Measurements from ENCODE around the gene HCRTR2. TPM values are rescaled to one million over a fixed set of nuclear protein-coding genes. Genes with fewer than 3 reads are reported as not detected.

Gene HCRTR2
- not detected for total RNA-seq
- long read RNA-seq, result 0 reads

DNA sequence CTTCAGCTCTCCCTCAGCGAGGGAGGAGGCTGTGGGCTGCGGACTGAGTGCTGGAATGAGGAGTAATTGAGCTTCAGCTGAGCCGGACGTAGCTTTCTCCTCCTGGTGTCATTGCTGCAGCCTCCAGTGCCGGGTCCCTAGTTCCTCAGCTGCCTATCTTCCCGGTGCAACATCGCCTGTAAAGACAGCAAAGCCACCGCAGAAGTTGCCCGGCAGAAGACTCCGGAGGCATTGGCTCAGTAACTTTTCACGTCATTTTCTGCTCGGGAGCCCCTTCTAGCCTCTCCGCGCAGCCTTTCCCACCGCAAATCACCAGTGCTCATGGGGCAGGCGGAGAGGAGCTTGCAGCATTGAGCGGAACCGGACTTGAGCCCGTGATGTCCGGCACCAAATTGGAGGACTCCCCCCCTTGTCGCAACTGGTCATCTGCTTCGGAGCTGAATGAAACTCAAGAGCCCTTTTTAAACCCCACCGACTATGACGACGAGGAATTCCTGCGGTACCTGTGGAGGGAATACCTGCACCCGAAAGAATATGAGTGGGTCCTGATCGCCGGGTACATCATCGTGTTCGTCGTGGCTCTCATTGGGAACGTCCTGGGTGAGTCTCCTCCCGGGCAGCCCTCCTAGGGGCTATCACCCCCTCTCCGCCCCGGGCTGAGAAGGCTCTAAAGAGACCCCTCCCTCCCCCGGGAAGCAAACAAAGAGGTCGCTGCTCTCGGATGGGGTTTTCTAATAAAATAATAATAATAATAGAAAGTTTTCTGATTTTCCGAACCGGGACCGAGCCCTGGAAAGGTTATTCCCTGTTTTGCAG, at the start of gene HCRTR2:
Gene HCRTR2, plus strand, starts transcription at position 305 of the 816 bp plus-strand sequence. Its CDS starts 73 bp downstream, at position 378.
- no peak within 1 kb of the TSS for H3K27ac ChIP-seq
- intact Hi-C loops (cut with DNase I), result no loop called here
- H3K36me3 ChIP-seq, result no peaks in the 10 kb centered on the region
- DNase-seq, result no peak
- TF ChIP-seq, protein P1, sequence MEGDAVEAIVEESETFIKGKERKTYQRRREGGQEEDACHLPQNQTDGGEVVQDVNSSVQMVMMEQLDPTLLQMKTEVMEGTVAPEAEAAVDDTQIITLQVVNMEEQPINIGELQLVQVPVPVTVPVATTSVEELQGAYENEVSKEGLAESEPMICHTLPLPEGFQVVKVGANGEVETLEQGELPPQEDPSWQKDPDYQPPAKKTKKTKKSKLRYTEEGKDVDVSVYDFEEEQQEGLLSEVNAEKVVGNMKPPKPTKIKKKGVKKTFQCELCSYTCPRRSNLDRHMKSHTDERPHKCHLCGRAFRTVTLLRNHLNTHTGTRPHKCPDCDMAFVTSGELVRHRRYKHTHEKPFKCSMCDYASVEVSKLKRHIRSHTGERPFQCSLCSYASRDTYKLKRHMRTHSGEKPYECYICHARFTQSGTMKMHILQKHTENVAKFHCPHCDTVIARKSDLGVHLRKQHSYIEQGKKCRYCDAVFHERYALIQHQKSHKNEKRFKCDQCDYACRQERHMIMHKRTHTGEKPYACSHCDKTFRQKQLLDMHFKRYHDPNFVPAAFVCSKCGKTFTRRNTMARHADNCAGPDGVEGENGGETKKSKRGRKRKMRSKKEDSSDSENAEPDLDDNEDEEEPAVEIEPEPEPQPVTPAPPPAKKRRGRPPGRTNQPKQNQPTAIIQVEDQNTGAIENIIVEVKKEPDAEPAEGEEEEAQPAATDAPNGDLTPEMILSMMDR (IDR thresholded peaks at IDR 0.05), result no peak
- no peak for ATAC-seq
- peaks cover 21% of the 10 kb centered on the region for H3K27me3 ChIP-seq
- H3K9me3 ChIP-seq, result no peaks in the 10 kb centered on the region
- no peaks in the 10 kb centered on the region for H3K4me1 ChIP-seq
- no peak within 1 kb of the TSS for H3K4me3 ChIP-seq

DNA sequence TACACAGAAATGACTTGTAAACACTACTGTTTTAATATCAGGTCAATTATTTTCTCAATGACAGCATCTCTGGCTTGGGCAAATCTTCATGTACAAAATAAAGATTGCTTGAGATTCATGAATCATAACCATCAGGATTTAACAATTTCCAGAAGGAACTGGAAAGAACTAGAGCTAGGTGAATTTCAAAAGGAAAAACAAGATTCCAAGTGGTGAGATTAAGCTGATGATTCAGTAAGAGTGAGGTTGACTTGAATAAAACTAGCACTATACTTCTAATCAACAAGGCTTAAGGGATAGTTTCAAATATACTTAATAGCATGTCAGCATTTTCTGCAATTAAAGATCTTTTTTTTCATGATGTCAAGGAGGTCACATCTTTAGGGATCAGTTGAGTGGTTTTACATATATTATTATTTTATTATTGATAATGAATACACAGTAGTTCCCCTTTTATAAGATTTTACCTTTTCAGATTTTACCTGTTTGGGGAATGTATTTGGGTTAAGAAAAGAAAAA, 43.5 kb upstream of the HCRTR2 start:
- DNase-seq (no peak), ATAC-seq (no peak)
- Histone ChIP-seq H3K9me3 (no peaks in the 10 kb centered on the region), H3K27ac (no peak overlapping the region), H3K4me3 (no peak overlapping the region), H3K36me3 (no peaks in the 10 kb centered on the region), H3K27me3 (no peaks in the 10 kb centered on the region), H3K4me1 (no peaks in the 10 kb centered on the region)
- TF ChIP-seq, protein P1 (IDR thresholded peaks at IDR 0.05), result no peak
- intact Hi-C loops (cut with DNase I), result no loop called here

DNA sequence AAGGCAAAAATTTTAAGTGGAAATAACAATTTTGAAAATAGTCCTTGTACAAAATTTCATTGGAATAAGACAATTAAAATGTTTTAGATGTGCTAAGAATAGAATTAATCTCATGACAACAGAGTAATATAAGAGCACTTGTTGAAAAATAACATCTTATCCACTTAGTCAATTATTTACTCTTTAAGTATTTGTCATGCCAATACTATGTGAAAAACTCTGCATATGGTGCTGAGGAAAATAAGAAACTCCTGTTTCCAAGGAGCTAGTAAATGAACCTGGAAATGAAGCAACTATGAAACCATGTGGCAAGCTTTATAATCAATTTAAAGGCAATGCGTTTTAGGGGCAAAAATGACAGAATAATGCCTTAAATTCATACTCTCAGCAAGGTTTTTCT, 42.7 kb upstream of the HCRTR2 start:
- intact Hi-C loops (cut with DNase I), result no loop called here
- Histone ChIP-seq H3K27ac (no peak overlapping the region), H3K36me3 (no peaks in the 10 kb centered on the region), H3K4me3 (no peak overlapping the region), H3K4me1 (no peaks in the 10 kb centered on the region), H3K27me3 (no peaks in the 10 kb centered on the region), H3K9me3 (no peaks in the 10 kb centered on the region)
- ATAC-seq, result no peak
- TF ChIP-seq, protein P1 (IDR thresholded peaks at IDR 0.05), result no peak
- DNase-seq, result no peak

DNA sequence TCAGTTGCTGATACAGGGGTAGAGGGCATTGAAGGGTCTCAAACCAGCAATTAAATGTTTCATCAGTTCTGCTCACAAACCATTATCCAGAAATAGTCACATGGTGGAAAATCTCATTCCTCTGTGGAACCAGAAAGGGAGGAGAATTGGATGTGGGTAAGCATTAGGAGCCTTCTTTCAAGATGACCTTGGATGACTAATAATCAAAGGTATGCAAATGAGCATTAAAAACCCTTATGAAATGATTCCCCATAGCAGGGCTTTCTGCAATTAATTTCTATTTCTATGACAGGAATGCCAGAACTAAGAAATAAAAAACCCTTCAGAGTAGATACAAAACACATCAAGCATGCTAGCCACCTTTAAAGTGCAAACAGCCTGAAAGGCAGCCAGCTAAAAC, 37.4 kb upstream of the HCRTR2 start:
- H3K4me3 ChIP-seq, result no peak overlapping the region
- DNase-seq, result no peak
- no peaks in the 10 kb centered on the region for H3K9me3 ChIP-seq
- H3K36me3 ChIP-seq, result no peaks in the 10 kb centered on the region
- no peak overlapping the region for H3K27ac ChIP-seq
- intact Hi-C loops (cut with DNase I), result no loop called here
- no peak for ATAC-seq
- H3K4me1 ChIP-seq, result no peaks in the 10 kb centered on the region
- H3K27me3 ChIP-seq, result no peaks in the 10 kb centered on the region
- TF ChIP-seq, protein P1 (IDR thresholded peaks at IDR 0.05), result no peak

DNA sequence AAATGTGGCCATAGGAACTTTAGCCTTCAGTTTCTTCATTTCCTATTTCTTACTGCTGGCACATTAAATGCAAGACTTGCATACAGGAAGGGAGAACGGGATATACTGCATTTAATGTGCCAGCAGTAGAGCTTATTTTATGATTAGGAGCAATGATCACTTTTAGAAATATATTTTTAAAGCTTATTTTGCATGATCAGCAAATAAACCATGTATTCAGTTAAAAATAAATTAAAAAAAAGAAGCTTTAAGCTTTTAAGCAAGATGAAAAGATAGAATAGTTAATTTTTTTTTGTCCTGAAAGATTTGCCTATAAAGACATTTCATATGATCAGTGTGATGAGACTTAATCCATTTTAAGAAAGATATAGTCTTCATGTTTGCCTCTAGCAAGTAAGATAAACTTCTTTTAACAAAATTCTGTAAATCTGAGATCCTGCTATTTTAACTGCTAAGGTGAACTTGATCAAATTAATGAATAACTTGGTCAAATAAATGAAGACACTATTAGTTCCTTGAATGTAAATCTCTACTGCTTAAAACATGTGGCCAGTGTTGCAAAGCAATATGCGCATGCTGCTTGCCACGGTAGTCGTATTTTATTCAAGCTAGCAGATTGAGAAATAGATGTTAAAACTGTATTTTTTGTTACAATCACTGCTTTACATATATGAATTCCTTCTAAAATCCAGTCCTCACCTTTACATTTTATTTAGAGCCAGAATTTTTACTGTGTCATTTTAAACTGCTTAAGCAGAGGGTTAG, 36.2 kb upstream of the HCRTR2 start:
- no peaks in the 10 kb centered on the region for H3K36me3 ChIP-seq
- ATAC-seq (no peak), DNase-seq (no peak)
- H3K27ac ChIP-seq, result no peak overlapping the region
- TF ChIP-seq, protein P1 (IDR thresholded peaks at IDR 0.05), result no peak
- no peaks in the 10 kb centered on the region for H3K9me3 ChIP-seq
- no peaks in the 10 kb centered on the region for H3K4me1 ChIP-seq
- intact Hi-C loops (cut with DNase I), result no loop called here
- H3K27me3 ChIP-seq, result no peaks in the 10 kb centered on the region
- H3K4me3 ChIP-seq, result no peak overlapping the region

Data from upper lobe of right lung (tissue), 1 donor.